Naive thymus-derived CD4-positive, alpha-beta T cell (primary cell): ENCODE results near the gene HNF4A. TPM values are rescaled to one million over a fixed set of nuclear protein-coding genes. Genes with fewer than 3 reads are reported as not detected.

Source experiments
- ATAC-seq: fragments of 150-1000 bp; cut with Tn5 transposase; 2 replicates; pipeline ENCODE4 v1.10.0; 2021; ENCODE audit warnings: mild to moderate bottlenecking, moderate library complexity
- CTCF ChIA-PET: fragments of 350-600 bp; sonication (Branson Sonifier 250); formaldehyde crosslinking; loops from one replicate; lab custom pipeline; 2021; ENCODE audit warnings: antibody characterized with exemption; lab: Charles Lee
- POLR2A ChIA-PET: fragments of 350-600 bp; sonication (Branson Sonifier 250); formaldehyde crosslinking; loops from one replicate; lab custom pipeline; 2021; ENCODE audit warnings: antibody characterized with exemption, inconsistent platforms; lab: Charles Lee
- DNase-seq, 9 donors: peaks; one replicate each; pipeline versions ENCODE4 v3.0.0 to v3.0.0-alpha.2; 2020 to 2022; ENCODE audit warnings: mixed read lengths in 1 of 9
- H3K27ac ChIP-seq: one replicate; pipeline ENCODE4 v1.7.0; 2013; ENCODE audit warnings: mild to moderate bottlenecking, low read depth, low read length, moderate library complexity
- H3K27me3 ChIP-seq, 2 donors: one replicate each; pipeline ENCODE4 v1.7.0; 2013; ENCODE audit warnings: low read length in 2 of 2, mild to moderate bottlenecking in 2 of 2, moderate library complexity in 2 of 2; ENCODE audit not compliant: control insufficient read depth in 2 of 2, insufficient read depth in 2 of 2
- H3K36me3 ChIP-seq, 3 experiments: 1 replicate in 2 of 3; 2 replicates in 1 of 3; pipeline ENCODE4 v1.7.0; 2013; ENCODE audit warnings: low read length in 3 of 3, mild to moderate bottlenecking in 3 of 3, moderate library complexity in 1 of 3; ENCODE audit not compliant: insufficient read depth in 3 of 3, control insufficient read depth in 2 of 3
- H3K4me1 ChIP-seq, 2 donors: one replicate each; pipeline ENCODE4 v1.7.0; 2013; ENCODE audit warnings: low read length in 2 of 2, mild to moderate bottlenecking in 2 of 2, moderate library complexity in 1 of 2; ENCODE audit not compliant: control insufficient read depth in 2 of 2, insufficient read depth in 2 of 2
- H3K4me3 ChIP-seq: 2 replicates; pipeline ENCODE4 v1.7.0; 2013; ENCODE audit warnings: mild to moderate bottlenecking, low read length
- H3K9me3 ChIP-seq, 3 experiments: 1 replicate in 2 of 3; 2 replicates in 1 of 3; pipeline ENCODE4 v1.7.0; 2013; ENCODE audit warnings: low read length in 3 of 3; ENCODE audit not compliant: control insufficient read depth in 2 of 3
- H3K27ac Mint-ChIP-seq, 9 donors: one replicate each; pipeline ENCODE4 v1.8.0; 2020 to 2022; ENCODE audit warnings: mixed read lengths in 9 of 9, mild to moderate bottlenecking in 8 of 9, moderate library complexity in 5 of 9, inconsistent platforms in 2 of 9
- H3K27me3 Mint-ChIP-seq, 5 donors: one replicate each; pipeline ENCODE4 v1.8.0; 2021 to 2022; ENCODE audit warnings: mixed read lengths in 5 of 5, mild to moderate bottlenecking in 1 of 5
- H3K36me3 Mint-ChIP-seq, 5 donors: one replicate each; pipeline ENCODE4 v1.8.0; 2020 to 2022; ENCODE audit warnings: mixed read lengths in 5 of 5, mild to moderate bottlenecking in 3 of 5, inconsistent platforms in 1 of 5
- H3K4me1 Mint-ChIP-seq, 7 donors: one replicate each; pipeline ENCODE4 v1.8.0; 2020 to 2022; ENCODE audit warnings: mixed read lengths in 7 of 7, mild to moderate bottlenecking in 3 of 7, inconsistent platforms in 1 of 7
- H3K4me3 Mint-ChIP-seq, 10 donors: one replicate each; pipeline ENCODE4 v1.8.0; 2020 to 2022; ENCODE audit warnings: mild to moderate bottlenecking in 10 of 10, mixed read lengths in 10 of 10, moderate library complexity in 6 of 10, inconsistent platforms in 2 of 10
- H3K9me3 Mint-ChIP-seq, 11 donors: one replicate each; pipeline ENCODE4 v1.8.0; 2020 to 2022; ENCODE audit warnings: mixed read lengths in 11 of 11, mild to moderate bottlenecking in 4 of 11, inconsistent platforms in 1 of 11, moderate library complexity in 1 of 11
- intact Hi-C, 2 donors: fragments of 100-400 bp; cut with micrococcal nuclease; formaldehyde crosslinking; loops; one replicate each; pipeline ENCODE4 v1.15.1; 2023
- polyA plus RNA-seq, 2 donors: library from polyadenylated mRNA; unstranded; fragments of 300-500 nt; fragmentation: Illumina TruSeq; gene quantifications; one replicate each; pipeline ENCODE4 v1.2.3, GENCODE V29; 2021
- total RNA-seq, 6 experiments: library from RNA in 5 of 6; stranded (reverse) in 5 of 6; gene quantifications; 1 replicate in 5 of 6; 2 replicates in 1 of 6; pipeline ENCODE4 v1.2.3 and lab custom pipeline; 2021 to 2026

Gene HNF4A
- total and polyA plus RNA-seq, 7 experiments from 2014 or later, result not detected

DNA sequence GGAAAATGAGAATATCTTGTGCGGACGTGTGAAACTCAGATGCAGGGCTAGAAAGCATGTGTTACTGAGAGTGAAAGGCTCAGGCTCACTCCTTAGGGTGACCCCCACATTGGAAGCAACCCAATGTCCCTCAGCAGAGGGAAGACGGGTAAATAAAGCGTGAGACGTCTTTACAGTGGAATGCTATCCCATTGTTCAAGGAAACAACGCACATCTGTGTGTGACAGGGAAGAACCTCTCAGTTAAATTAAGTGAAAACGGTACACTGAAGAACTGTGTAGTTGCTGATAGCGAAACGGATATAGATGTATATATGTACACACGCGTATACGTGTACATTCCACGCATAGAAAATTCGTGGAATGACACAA lies 839 bp downstream of the HNF4A start:
- Mint-ChIP-seq H3K9me3 (no peaks in the 10 kb centered on the region), H3K4me3 (no peak overlapping the region), H3K27ac (no peak overlapping the region), H3K4me1 (peaks cover 0 to 10% (median 0%) of the 10 kb centered on the region in 7 donors), H3K36me3 (no peaks in the 10 kb centered on the region), H3K27me3 (peaks cover 0 to 22% (median 5%) of the 10 kb centered on the region in 5 donors)
- no peaks in the 10 kb centered on the region for H3K4me1 ChIP-seq
- DNase-seq (no peak), ATAC-seq (no peak)
- no peak overlapping the region for H3K4me3 ChIP-seq
- H3K27me3 ChIP-seq, result no peaks in the 10 kb centered on the region
- no peaks in the 10 kb centered on the region for H3K36me3 ChIP-seq
- no peaks in the 10 kb centered on the region for H3K9me3 ChIP-seq
- CTCF ChIA-PET, result no interaction called here
- H3K27ac ChIP-seq, result no peak overlapping the region
- POLR2A ChIA-PET, result no interaction called here
- intact Hi-C loops, result no loop called here

DNA sequence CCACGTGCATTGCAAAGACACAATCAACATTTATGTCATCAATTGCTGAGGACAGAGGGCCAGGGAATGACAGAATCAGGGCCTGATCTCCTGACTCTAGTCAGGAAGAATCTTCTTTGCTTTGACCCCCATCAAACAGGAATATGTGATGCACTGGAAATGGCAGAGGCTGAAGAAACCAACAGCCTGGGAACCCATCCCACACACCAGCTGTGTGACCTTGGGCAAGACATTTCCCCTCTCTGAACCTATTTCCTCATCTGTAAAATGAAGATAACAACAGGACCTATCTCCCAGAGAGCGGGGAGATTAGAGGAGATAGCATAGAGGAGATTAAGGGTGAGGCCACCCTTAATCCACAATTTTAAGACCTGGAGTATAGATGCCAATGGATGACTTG lies 1.5 kb downstream of the HNF4A start:
- Histone ChIP-seq H3K27ac (no peak overlapping the region), H3K36me3 (no peaks in the 10 kb centered on the region), H3K9me3 (no peaks in the 10 kb centered on the region), H3K4me1 (no peaks in the 10 kb centered on the region), H3K4me3 (no peak overlapping the region), H3K27me3 (no peaks in the 10 kb centered on the region)
- Mint-ChIP-seq H3K27me3 (peaks cover 0 to 18% (median 5%) of the 10 kb centered on the region in 5 donors), H3K9me3 (no peaks in the 10 kb centered on the region), H3K4me3 (no peak overlapping the region), H3K4me1 (peaks cover 0 to 4% (median 0%) of the 10 kb centered on the region in 7 donors), H3K36me3 (no peaks in the 10 kb centered on the region), H3K27ac (no peak overlapping the region)
- no peak for DNase-seq
- no peak for ATAC-seq
- POLR2A ChIA-PET, result no interaction called here
- intact Hi-C loops, result no loop called here
- CTCF ChIA-PET, result no interaction called here

DNA sequence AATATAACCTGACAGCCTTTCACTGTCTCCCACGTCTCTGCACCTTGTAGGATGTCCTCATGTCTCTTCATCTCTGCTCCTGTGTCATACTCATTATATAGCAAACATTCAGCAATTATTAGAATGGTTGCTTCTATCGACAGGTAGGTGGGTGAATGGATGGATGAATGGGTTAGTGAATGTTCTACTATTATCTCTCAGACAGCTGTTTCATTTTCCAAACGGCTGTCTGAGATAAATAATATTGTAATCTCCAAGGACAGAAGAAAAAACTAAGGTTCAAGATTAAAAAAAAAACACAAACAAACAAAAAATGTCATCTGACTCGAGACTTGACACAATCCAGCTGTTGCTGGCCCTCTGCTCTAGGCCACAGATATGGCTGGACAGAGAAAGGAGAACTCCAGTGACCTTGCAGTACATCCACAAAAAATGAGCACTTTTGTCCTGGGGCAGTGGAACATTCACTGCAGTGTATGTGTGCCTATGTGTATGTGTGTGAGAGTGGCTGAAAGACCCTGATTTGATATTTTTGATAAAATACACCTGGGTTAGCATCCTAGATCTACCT lies 2.1 kb downstream of the HNF4A start:
- CTCF ChIA-PET, result no interaction called here
- no peak overlapping the region for H3K4me3 Mint-ChIP-seq
- Histone ChIP-seq H3K36me3 (no peaks in the 10 kb centered on the region), H3K27me3 (no peaks in the 10 kb centered on the region), H3K9me3 (no peaks in the 10 kb centered on the region), H3K4me3 (no peak overlapping the region), H3K4me1 (no peaks in the 10 kb centered on the region), H3K27ac (no peak overlapping the region)
- no peaks in the 10 kb centered on the region for H3K9me3 Mint-ChIP-seq
- no peaks in the 10 kb centered on the region for H3K4me1 Mint-ChIP-seq
- intact Hi-C loops, result no loop called here
- DNase-seq (no peak), ATAC-seq (no peak)
- H3K36me3 Mint-ChIP-seq, result no peaks in the 10 kb centered on the region
- peaks cover 0 to 18% (median 5%) of the 10 kb centered on the region in 5 donors for H3K27me3 Mint-ChIP-seq
- H3K27ac Mint-ChIP-seq, result no peak overlapping the region
- POLR2A ChIA-PET, result no interaction called here

DNA sequence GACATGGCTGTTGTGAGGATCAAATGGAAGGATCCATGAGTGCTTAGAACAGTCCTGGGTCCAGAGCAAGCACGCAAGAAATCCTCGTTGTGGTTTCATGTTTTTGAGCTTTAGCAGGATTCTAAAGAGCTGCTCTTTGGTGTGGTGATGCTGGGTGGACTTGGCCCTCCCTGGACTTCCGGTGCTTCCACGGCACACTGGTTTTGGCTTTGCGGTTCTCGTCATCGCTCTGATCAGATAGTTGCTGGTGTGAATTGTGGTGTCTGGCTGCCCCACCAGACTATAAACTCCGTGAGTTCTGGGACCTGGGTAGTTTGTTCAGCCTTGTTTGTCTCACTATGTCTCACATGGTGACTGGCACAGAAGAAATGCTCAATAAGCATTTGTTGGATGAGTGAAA lies 3.3 kb downstream of the HNF4A start:
- DNase-seq (no peak), ATAC-seq (no peak)
- Mint-ChIP-seq H3K27me3 (peaks cover 0 to 18% (median 5%) of the 10 kb centered on the region in 5 donors), H3K9me3 (no peaks in the 10 kb centered on the region), H3K36me3 (no peaks in the 10 kb centered on the region), H3K27ac (no peak overlapping the region), H3K4me3 (no peak overlapping the region), H3K4me1 (no peaks in the 10 kb centered on the region)
- Histone ChIP-seq H3K4me1 (no peaks in the 10 kb centered on the region), H3K36me3 (no peaks in the 10 kb centered on the region), H3K4me3 (no peak overlapping the region), H3K27me3 (no peaks in the 10 kb centered on the region), H3K27ac (no peak overlapping the region), H3K9me3 (no peaks in the 10 kb centered on the region)
- ChIA-PET CTCF (no interaction called here), POLR2A (no interaction called here)
- intact Hi-C loops, result no loop called here

DNA sequence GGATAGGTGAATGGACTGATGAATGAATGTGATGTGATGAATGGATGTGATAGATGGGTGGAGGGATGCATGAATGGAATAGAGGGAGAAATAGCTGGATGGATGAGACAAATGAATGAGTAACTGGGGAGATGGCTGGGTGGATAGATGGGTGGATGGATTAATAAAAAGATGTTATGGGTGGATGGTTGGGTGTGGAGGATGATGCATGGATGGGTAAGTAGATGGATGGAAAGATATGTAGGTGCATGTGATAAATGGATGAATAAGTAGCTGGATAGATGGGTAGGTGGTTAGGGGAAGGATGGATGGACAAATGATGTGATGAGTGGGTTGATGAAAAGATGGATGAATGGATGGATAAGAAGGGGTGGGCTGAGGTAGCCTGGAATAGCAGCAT lies 4.7 kb downstream of the HNF4A start:
- H3K27me3 Mint-ChIP-seq, result peaks cover 0 to 21% (median 0%) of the 10 kb centered on the region in 5 donors
- H3K27ac ChIP-seq, result no peak overlapping the region
- H3K27me3 ChIP-seq, result no peaks in the 10 kb centered on the region
- H3K4me3 ChIP-seq, result no peak overlapping the region
- H3K9me3 Mint-ChIP-seq, result no peaks in the 10 kb centered on the region
- no peaks in the 10 kb centered on the region for H3K36me3 ChIP-seq
- H3K36me3 Mint-ChIP-seq, result no peaks in the 10 kb centered on the region
- no peaks in the 10 kb centered on the region for H3K9me3 ChIP-seq
- peaks cover 0 to 1% (median 0%) of the 10 kb centered on the region in 7 donors for H3K4me1 Mint-ChIP-seq
- no peaks in the 10 kb centered on the region for H3K4me1 ChIP-seq
- intact Hi-C loops, result no loop called here
- no peak overlapping the region for H3K4me3 Mint-ChIP-seq
- ChIA-PET POLR2A (no interaction called here), CTCF (no interaction called here)
- no peak overlapping the region for H3K27ac Mint-ChIP-seq
- no peak for ATAC-seq
- no peak for DNase-seq

DNA sequence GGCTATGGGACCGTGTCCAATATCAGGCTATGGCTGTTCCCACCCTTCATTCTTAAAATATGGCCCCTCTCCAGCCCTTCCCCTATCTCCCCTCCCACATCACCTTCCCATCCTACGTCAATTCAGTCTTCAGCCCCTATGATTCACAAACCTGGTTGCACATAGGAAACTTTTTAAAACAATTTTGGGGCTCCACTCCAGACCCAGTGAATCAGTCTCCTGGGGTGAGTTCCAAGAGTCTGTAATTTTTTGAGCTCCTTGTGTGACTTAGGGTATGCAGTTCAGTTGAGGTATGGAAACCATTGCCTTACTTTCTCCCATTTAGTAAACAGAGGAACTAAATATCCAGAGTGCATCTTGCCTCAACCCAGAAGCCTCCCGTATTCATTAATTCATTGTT lies 5.5 kb downstream of the HNF4A start:
- no peak overlapping the region for H3K27ac ChIP-seq
- Mint-ChIP-seq H3K9me3 (no peaks in the 10 kb centered on the region), H3K4me1 (peaks cover 0 to 1% (median 0%) of the 10 kb centered on the region in 7 donors), H3K27ac (no peak overlapping the region), H3K27me3 (peaks cover 0 to 20% (median 0%) of the 10 kb centered on the region in 5 donors), H3K4me3 (no peak overlapping the region), H3K36me3 (no peaks in the 10 kb centered on the region)
- H3K4me1 ChIP-seq, result no peaks in the 10 kb centered on the region
- ATAC-seq (no peak), DNase-seq (no peak)
- H3K4me3 ChIP-seq, result no peak overlapping the region
- H3K9me3 ChIP-seq, result no peaks in the 10 kb centered on the region
- CTCF ChIA-PET, result no interaction called here
- POLR2A ChIA-PET, result no interaction called here
- intact Hi-C loops, result no loop called here
- H3K27me3 ChIP-seq, result no peaks in the 10 kb centered on the region
- no peaks in the 10 kb centered on the region for H3K36me3 ChIP-seq

DNA sequence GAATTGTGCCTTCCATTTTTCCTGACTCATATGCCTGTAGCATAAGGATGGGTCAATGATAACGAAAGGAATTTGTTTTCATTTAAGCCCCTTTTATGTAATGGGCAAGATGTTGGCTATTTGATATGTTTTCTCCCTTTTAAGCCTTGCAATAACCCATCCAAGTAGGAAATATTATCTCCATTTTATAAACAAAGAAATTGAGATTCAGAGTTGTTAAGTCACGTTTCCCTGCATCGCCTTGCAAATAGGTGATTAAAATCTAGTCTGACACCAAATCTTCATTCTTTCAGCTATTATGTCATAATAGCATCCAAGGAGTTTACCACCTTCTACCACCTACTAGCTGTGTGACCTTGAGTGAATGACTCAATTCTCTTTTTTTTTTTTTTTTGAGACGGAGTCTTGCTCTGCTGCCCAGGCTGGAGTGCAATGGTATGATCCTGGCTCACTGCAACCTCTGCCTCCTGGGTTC lies 7.0 kb downstream of the HNF4A start:
- intact Hi-C loops, result no loop called here
- no peak for DNase-seq
- Mint-ChIP-seq H3K27ac (no peak overlapping the region), H3K9me3 (no peaks in the 10 kb centered on the region), H3K4me1 (peaks cover 0 to 1% (median 0%) of the 10 kb centered on the region in 7 donors), H3K4me3 (no peak overlapping the region), H3K27me3 (peaks cover 0 to 18% (median 0%) of the 10 kb centered on the region in 5 donors), H3K36me3 (no peaks in the 10 kb centered on the region)
- Histone ChIP-seq H3K36me3 (no peaks in the 10 kb centered on the region), H3K9me3 (no peaks in the 10 kb centered on the region), H3K4me1 (no peaks in the 10 kb centered on the region), H3K27me3 (no peaks in the 10 kb centered on the region), H3K27ac (no peak overlapping the region), H3K4me3 (no peak overlapping the region)
- ChIA-PET CTCF (interaction anchor here (0.7 kb wide), 1 partner anchor 513 kb away, joined by 6 read pairs; no protein-coding TSS in a partner anchor), POLR2A (no interaction called here)
- ATAC-seq, result no peak
